PFSK-1 (cell line): ENCODE data around the gene SEMA3F.

Experiments
- FOXP2 ChIP-seq: optimal IDR thresholded peaks from 2 replicates; pipeline ENCODE3; 2011; ENCODE audit warnings: borderline replicate concordance, control low read depth, inconsistent platforms; ENCODE audit not compliant: insufficient read depth; ENCODE audit errors: extremely low read length, extremely low read depth
- POLR2AphosphoS5 ChIP-seq: IDR thresholded peaks from 2 replicates; pipeline ENCODE4 v1.6.1; 2012; ENCODE audit warnings: low read depth, mild to moderate bottlenecking, control low read depth, low read length, moderate library complexity
- SIN3A ChIP-seq: IDR thresholded peaks from 2 replicates; pipeline ENCODE4 v1.6.1; 2012; ENCODE audit warnings: mild to moderate bottlenecking, low read length, moderate library complexity, borderline replicate concordance; ENCODE audit not compliant: insufficient read depth
- TAF1 ChIP-seq: IDR thresholded peaks from 2 replicates; pipeline ENCODE4 v1.6.1; 2012; ENCODE audit warnings: low read length, control low read depth, borderline replicate concordance; ENCODE audit not compliant: insufficient read depth
- TF ChIP-seq, protein P1 (sequence below), 2 experiments: IDR thresholded peaks; 2 replicates each; pipeline versions ENCODE4 v1.6.1 to v1.8.0; 2011 to 2012; ENCODE audit warnings: low read depth in 2 of 2, low read length in 2 of 2, control low read depth in 1 of 2, inconsistent platforms in 1 of 2, mild to moderate bottlenecking in 1 of 2, moderate library complexity in 1 of 2; ENCODE audit not compliant: insufficient read depth in 1 of 2

DNA sequence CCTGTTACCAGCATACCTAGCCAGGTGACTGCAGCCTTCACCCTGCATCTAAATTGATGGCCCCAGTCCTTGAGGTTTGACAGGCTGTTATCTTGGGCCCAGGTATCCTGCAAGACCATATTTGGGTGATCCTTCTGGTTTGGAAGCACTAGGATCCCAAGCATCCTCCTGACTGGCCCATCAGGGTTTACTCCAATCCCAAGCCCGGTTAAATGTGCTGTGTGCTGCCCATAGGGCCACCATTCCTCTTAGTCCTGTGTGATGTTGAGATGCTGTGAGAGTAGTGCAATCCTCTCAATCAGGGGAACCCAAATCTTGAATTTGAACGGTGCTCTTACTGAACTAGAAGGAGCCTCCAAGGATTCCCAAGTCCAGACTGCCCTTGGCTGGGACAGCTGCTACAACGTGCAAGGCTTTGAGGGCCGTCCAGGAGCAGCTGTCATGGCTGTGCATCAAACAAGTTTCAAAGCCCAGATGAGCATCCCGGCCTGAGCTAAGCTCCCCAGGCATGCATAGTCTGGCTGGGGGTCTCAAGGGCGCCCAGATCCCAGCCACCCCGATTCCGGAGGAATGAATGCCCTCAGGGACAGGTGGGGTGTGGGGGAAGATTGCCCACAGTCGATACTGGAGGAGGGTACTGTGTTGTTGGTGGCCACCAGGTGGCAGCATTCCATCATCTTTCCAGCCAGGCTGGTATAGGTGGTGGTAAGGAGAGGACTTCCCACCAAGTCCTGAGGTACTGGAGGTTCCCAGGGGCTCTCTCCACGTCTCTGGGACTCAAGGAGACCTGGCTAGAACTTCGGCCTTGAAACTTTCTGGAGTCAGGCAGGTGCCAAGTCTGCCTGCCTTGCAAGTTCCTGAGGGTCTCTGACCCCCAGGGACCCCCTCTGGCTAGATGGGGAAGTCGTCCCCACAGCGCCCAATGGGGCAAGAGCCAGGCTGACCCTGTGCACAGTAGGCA lies 33.8 kb upstream of the SEMA3F start:
- no peak for TF ChIP-seq TAF1
- peak; percentile 18; the same call in 1 of the 2 replicates for TF ChIP-seq POLR2AphosphoS5
- TF ChIP-seq, protein P1, sequence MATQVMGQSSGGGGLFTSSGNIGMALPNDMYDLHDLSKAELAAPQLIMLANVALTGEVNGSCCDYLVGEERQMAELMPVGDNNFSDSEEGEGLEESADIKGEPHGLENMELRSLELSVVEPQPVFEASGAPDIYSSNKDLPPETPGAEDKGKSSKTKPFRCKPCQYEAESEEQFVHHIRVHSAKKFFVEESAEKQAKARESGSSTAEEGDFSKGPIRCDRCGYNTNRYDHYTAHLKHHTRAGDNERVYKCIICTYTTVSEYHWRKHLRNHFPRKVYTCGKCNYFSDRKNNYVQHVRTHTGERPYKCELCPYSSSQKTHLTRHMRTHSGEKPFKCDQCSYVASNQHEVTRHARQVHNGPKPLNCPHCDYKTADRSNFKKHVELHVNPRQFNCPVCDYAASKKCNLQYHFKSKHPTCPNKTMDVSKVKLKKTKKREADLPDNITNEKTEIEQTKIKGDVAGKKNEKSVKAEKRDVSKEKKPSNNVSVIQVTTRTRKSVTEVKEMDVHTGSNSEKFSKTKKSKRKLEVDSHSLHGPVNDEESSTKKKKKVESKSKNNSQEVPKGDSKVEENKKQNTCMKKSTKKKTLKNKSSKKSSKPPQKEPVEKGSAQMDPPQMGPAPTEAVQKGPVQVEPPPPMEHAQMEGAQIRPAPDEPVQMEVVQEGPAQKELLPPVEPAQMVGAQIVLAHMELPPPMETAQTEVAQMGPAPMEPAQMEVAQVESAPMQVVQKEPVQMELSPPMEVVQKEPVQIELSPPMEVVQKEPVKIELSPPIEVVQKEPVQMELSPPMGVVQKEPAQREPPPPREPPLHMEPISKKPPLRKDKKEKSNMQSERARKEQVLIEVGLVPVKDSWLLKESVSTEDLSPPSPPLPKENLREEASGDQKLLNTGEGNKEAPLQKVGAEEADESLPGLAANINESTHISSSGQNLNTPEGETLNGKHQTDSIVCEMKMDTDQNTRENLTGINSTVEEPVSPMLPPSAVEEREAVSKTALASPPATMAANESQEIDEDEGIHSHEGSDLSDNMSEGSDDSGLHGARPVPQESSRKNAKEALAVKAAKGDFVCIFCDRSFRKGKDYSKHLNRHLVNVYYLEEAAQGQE (IDR thresholded peaks at IDR 0.05; ENCODE audit: insufficient read depth in 1 of 2, low read depth in 2 of 2, low read length in 2 of 2): no peak
- no peak for TF ChIP-seq SIN3A
- no peak for TF ChIP-seq FOXP2
